GM18951 (cell line): Measurements from ENCODE around the gene NKG7.
A peak's percentile ranks its signal among the peaks of the same experiment; 100 is the strongest.
"Not testable (repeated sequence)": the region's sequence is repeated elsewhere in the genome, so short reads cannot be mapped to it uniquely, and the experiment has no call there.

Experiments used
- POLR2A ChIP-seq: IDR thresholded peaks from 4 replicates; pipeline ENCODE4 v1.6.1; 2011; ENCODE audit warnings: mild to moderate bottlenecking; ENCODE audit not compliant: insufficient read length, insufficient read depth; ENCODE audit errors: extremely low read depth
- in situ Hi-C: fragments of 300-500 bp; cut with MboI; formaldehyde crosslinking; loops from one replicate; pipeline ENCODE4 v1.12.0; 2022; ENCODE audit warnings: low sequenced_read_pairs, mixed read lengths, inconsistent platforms; ENCODE audit not compliant: unreplicated experiment

The NKG7 gene, protein sequence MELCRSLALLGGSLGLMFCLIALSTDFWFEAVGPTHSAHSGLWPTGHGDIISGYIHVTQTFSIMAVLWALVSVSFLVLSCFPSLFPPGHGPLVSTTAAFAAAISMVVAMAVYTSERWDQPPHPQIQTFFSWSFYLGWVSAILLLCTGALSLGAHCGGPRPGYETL

DNA sequence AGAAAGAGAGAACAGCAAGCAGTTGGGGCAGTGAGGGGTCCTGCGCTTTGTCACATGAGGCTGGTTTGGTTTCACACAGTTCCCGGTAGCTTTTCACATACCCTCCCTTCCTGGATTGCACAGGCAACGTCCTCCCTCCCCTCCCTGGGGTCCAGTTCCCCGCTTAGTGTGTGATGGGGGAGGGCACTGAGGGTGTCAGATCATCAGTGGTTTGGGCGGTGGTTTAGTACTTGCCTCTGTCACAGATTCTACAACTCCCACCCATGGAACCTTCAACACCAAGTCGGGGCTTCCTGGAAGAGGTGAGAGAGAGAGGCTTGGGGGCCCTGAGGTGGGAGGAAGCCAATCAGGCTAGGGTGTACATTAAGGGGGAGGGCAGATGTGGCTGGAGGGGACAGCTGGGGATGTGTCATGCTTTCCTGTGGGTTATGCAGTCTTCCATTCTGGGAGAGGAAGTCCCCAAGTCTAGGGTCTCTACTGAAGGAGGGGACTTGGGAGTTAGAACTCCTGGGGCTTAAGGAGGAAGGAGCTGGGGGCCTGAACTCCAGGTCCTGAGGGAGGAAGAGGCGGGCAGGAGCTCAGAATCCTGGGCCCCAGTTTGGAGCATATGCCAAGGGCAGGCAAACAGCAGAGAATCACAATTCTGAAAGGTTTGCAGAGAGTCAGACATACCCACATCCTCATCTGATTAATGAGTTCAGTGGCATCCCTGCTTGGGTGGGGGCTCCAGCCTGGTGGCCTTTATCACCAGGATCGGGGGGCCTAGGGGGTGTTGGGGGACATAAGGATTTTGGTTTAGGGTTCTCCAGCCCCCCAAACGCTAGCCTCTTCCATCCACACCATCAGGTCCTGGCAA lies at the start of gene NKG7:
TSS of gene NKG7 (minus strand) at position 6 of the 856 bp plus-strand sequence. CDS start 119 bp downstream, outside the sequence.
- in situ Hi-C loops = no loop called here
- peak; percentile 23 for TF ChIP-seq POLR2A

DNA sequence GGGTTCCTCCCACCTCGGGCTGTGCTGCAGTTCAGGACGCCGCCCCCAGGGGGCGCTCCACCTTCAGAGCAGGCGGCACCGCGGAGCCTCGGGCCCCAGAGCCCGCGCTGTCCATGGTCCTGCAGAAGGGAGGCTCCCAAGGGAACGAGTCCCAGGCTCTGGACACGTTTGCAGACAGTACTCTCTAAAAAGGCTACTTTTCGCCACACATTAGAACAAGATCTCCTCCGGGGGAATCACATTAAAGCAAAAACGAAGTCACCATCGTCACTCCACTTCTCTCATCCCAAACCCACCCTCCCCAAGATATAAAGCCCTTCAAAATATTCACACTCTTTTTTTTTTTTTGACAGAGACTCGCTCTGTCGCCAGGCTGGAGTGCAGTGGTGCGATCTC lies 49.6 kb upstream of the NKG7 start:
- in situ Hi-C loops = no loop called here
- no peak for TF ChIP-seq POLR2A

DNA sequence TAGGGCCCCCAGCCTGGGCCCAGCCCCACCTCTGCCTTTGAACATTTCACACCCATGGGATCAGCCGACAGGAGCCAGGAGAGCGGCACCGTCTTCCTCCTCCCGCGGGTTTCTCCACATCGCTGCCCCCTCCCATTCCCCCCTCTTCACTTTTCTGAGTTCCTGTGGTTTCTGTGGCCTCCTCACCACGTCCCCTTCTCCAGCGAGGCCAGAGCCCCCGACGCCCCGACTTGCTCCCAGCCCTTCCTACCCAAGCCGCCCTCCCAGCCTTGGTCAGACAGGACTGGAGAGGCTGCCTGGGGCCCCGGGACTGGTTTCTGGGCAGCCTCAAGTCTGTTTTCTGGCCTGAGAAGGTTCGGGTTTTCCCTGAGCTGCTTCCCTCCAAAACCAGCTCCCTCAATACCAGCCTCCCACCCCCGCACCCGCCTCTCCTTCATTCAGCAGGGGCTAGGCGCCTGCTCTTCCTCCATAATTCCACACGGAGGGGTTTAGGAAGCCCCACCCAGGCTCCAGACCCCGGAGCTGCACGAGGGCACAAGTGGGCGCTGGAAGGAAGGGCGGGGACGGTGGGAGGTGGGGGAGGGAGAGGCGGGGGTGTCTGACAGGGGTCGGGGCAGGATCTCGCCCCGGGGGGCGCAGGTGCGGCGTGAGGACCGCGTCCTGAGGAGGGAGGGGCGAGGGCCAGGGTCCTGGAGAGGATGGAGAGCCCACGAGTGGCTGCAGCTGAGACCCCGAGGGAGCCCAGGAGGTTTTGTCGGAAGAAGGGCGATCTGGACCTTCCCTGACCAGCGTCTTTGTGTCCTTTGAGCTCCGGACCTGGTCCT lies 49.0 kb upstream of the NKG7 start:
- in situ Hi-C loops = no loop called here
- TF ChIP-seq POLR2A = no peak

DNA sequence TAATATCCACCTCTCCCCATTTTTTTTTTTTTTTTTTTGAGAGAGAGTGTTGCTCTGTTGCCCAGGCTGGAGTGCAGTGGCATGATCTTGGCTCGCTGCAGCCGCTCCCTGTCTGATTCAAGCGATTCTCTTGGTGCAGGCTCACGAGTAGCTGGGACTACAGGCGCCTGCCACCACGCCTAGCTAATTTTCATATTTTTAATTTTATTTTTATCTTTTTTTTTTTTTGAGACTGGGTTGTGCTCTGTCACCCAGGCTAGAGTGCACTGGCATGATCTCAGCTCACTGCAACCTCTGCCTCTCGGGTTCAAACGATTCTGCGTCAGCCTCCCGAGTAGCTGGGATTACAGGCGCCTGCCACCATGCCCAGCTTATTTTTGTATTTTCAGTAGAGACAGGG lies 48.1 kb upstream of the NKG7 start:
- in situ Hi-C loops = not testable (repeated sequence)

DNA sequence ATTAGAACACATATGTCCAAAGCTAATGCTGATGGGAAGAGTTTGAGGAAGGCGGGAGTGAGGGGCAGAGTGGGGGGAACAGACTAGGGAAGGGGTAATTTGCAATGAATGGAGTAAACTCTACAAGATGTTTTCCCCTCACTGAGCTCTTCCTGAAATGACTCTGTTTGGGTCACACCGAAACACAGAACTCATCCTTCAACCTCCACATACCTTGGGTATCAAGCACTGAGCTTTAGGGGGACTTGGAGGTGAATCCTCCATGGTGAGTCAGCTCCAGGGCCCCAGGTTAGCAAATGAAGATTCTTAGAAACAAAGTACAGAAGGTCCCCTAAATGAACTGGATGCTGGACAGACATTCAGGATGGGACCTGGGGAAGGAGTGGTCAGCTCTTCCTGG lies 46.3 kb upstream of the NKG7 start:
- in situ Hi-C loops = no loop called here

DNA sequence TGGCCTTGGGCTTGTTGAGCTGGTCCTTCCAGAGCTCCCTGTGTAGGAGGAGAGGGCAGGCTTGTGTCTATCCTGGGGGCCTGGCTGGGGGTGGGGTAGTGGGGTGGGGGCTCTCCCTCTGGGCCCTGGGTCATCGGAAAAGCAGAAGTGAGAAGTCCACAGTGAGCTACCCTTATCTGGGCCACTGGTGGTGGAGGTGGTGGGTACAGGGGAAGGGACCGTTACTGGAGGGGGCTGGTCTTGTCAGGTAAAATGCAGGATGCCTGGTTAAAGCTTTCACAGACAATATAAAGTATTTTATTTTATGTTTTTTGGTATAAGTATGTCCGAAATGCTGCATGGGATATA lies 45.3 kb upstream of the NKG7 start:
- no peak for TF ChIP-seq POLR2A
- in situ Hi-C loops = no loop called here

More for the DNA sequence above, 46.3 kb upstream of the NKG7 start:
- TF ChIP-seq POLR2A = no peak

DNA sequence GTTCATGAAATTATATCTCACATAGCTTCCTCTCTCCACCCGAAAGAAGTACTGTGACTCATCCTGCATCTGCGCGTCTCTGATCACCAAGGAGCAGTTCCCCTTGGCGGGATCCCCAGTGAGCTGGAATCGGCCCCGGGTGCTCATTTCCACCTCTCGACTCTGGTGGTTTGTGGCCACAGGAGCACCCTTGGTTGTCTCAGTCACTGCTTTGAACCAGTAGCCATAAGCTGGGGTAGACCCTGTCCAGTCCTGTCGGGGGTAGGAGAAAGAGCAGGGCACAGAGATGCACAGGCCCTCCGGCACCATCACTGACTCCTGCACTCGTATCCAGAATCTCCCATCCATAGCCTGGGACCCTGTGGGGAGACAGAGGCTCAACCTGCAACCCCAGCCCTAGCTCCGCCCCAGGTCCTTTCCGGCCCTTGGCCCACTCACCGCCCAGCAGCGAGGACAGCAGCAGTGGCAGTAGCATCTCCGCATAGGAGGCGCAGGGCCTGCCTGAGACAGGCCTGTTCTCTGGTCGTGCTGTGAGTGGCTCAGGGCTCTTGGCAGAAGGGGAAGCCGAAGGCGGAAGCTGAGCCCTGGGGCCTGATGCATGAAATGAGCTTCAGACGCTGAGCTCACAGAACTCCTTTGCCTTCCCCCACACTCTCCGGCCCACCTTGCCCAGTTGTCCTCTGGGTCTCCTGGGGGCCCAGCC lies 44.8 kb upstream of the NKG7 start, which contains the start of gene SIGLEC10:
TSS of gene SIGLEC10 (minus strand) at position 536 of the 703 bp plus-strand sequence. CDS start at position 475, 61 bp downstream.
- in situ Hi-C loops = no loop called here
- TF ChIP-seq POLR2A = peak; percentile 61

DNA sequence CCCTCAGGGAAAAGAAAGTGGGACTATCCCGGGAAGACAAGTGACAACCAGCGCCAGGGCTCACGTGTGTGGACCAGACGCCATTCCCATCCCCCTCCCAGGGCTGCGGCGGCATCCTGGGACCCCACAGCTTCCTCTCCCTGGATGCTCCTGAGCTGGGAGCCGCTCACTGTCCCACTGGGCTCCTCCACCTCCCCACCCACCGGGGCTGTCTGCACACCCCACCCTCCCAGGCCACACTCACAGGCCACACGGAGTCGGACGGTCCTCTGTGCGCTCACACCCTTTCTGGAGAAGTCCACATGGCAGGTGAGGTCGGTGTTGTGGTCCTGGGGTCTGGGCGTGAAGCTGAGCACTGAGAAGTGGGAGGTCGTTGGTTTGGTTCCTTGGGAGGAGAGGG lies 44.0 kb upstream of the NKG7 start:
- in situ Hi-C loops = not testable (repeated sequence)

DNA sequence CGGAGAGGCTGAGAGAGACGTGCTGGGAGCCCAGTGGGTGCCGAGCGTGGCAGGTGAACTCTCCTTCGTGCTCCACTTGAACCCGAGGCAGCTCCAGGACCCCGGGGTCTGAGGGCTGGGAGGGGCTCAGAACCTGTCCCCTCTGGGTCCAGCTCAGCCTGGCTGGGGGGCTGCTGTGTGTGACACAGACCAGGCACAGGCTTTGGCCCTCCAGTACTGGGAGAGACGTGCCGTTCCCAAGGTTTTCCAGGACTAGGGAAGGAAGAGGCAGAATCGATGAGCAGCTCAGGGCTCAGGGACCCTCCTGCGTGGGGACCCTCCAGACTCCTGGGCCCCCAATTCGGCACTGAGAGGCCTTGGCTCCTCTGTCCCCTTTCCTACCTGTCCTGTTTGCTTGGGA lies 42.7 kb upstream of the NKG7 start:
- no peak for TF ChIP-seq POLR2A

DNA sequence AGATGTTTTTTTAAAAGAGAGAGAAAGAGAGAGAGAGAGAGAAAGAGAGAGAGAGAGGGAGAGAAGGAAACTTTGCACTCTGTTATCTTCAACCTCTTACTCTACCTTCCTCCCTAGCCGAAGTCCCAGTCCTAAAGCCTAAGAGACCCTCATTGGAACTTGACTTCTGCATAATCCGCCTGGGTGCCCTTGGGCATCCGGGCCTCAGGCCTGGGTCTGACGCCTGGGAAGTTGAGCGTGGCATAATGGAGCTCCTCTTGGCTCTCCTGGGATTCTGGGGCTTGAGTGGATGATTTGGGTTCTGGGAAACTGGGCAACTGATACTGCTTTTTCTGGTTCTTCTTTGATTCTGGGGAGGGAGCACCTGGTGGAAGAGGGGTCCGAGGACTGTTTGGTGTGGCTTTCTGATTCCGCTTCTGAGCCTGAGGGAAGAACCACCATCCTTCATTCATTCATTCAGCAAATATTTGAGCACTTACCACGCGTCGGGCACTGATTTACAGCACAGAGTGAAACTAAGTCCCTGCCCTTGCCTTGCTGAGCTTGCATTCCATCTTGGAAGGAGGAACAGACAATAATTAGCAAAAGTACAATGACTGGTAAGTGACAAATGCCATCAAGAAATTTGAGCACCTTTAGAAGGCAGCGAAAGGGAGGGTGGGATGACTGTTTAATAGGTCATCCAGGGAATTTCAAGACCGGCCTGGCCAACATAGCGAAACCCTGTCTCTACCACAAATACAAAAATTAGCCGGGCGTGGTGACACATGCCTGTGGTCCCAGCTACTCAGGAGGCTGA lies 38.7 kb upstream of the NKG7 start:
- TF ChIP-seq POLR2A = no peak
- in situ Hi-C loops = no loop called here

More for the DNA sequence above, 42.7 kb upstream of the NKG7 start:
- in situ Hi-C loops = no loop called here

DNA sequence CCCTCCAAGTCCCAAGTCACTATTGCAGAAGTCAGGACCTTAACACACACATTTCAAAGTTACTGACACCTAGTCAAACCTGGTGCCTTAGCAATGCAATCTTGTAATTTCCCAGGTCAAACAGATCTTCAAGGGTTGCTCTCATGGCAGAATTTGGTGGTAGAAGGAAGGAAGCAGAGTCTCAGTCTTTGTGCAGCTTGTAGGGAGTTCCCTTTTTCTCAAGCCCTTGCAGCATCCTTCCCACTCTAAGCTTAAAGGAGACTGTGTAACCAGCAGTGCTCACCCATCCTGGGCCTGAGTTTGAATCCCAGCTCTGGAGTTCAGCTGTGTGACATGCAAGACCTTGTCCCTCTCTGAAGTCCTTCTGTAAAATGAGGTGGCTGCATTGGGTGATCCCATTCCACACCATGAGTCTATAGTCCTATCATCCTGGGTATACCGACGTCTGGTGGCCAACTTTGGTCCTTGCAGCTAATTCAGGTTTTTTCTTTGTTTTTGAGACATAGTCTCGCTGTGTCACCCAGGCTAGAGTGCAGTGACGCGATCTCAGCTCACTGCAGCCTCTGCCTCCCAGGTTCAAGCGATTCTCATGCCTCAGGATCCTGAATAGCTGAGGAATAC lies 35.2 kb upstream of the NKG7 start:
- in situ Hi-C loops = no loop called here
- no peak for TF ChIP-seq POLR2A

DNA sequence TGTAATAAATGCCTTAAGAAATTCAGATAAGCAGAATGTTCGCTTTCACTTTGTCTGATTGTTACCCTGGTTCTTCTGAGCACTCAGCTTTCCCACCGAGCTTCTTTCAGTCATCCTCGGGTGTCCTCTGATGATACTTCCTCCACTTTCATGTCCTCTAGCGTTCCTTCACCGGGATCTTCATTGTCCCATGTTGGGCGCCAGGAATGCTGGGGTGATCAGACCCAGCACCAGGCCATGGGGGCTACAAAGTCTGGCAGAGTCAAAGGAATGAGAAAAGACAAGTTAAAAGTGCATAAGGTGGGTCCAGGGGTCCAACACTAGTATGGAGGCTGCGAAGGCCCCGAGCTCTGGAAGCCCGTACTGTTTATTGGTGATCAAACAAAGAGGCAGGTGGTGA lies 29.7 kb upstream of the NKG7 start:
- in situ Hi-C loops = no loop called here
- TF ChIP-seq POLR2A = no peak

DNA sequence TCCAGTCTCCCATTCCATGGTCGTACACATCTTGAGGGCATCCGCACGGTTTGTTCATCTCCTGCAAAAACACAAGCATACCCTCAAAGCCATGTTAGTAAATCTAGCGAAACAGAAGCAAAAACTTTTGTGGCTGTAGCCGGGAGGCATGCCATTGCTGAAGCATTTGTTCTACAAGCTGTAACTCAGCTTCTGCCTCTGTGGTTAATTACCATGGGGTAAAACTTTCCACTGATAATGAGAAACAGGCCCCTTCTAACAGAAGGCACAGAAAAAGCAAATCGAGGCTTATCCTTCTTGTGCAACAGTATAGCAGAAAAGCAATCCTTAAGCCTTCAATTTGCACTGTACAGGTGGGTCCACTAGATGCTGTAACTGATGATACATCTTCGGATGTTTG lies 27.5 kb upstream of the NKG7 start:
- in situ Hi-C loops = not testable (repeated sequence)
